Measurements from ENCODE around the gene PPP1CC.

The PPP1CC gene

GRCh38 chr12:110708917-110709316, 33.8 kb downstream of the PPP1CC start:
- Histone ChIP-seq H3K4me2 (no peak overlapping the region), H3K9ac (no peak overlapping the region), H3K27me3 (ENCODE audit: insufficient read depth, low read depth) (no peaks in the 10 kb centered on the region), H3K4me1 (ENCODE audit: low read depth, poor library complexity, severe bottlenecking) (no peaks in the 10 kb centered on the region), H3K27ac (no peak overlapping the region), H3K79me2 (ENCODE audit: insufficient read depth, low read depth) (no peaks in the 10 kb centered on the region), H3K36me3 (ENCODE audit: insufficient read depth) (no peaks in the 10 kb centered on the region), H2AFZ (ENCODE audit: low read depth) (no peak overlapping the region), H3K4me3 (IDR thresholded peaks at IDR 0.05; ENCODE audit: insufficient read depth, low read depth, low read length) (no peak overlapping the region), H4K20me1 (ENCODE audit: insufficient read depth) (no peaks in the 10 kb centered on the region)
- no peak for TF ChIP-seq CTCF (conservative IDR thresholded peaks at IDR 0.05; ENCODE audit: low read depth, low read length)

- no peaks in the 10 kb centered on the region for H3K79me2 ChIP-seq (ENCODE audit: insufficient read depth, low read depth)
- no peak for TF ChIP-seq CTCF (conservative IDR thresholded peaks at IDR 0.05; ENCODE audit: low read depth, low read length)
- no peak overlapping the region for H3K27ac ChIP-seq
- H3K27me3 ChIP-seq (ENCODE audit: insufficient read depth, low read depth), result no peaks in the 10 kb centered on the region
- H3K4me2 ChIP-seq, result no peak overlapping the region
- H3K4me1 ChIP-seq (ENCODE audit: low read depth, poor library complexity, severe bottlenecking), result no peaks in the 10 kb centered on the region
- no peak overlapping the region for H2AFZ ChIP-seq (ENCODE audit: low read depth)
- H3K9ac ChIP-seq, result no peak overlapping the region
- H4K20me1 ChIP-seq (ENCODE audit: insufficient read depth), result no peaks in the 10 kb centered on the region
- H3K4me3 ChIP-seq (IDR thresholded peaks at IDR 0.05; ENCODE audit: insufficient read depth, low read depth, low read length), result no peak overlapping the region
- H3K36me3 ChIP-seq (ENCODE audit: insufficient read depth), result no peaks in the 10 kb centered on the region
Measured at GRCh38 chr12:110705309-110705708, 37.4 kb downstream of the PPP1CC start.

GRCh38 chr12:110704750-110705149, 37.9 kb downstream of the PPP1CC start:
- Histone ChIP-seq H3K36me3 (ENCODE audit: insufficient read depth) (no peaks in the 10 kb centered on the region), H3K9ac (no peak overlapping the region), H4K20me1 (ENCODE audit: insufficient read depth) (no peaks in the 10 kb centered on the region), H3K27ac (no peak overlapping the region), H3K4me1 (ENCODE audit: low read depth, poor library complexity, severe bottlenecking) (no peaks in the 10 kb centered on the region), H2AFZ (ENCODE audit: low read depth) (no peak overlapping the region), H3K27me3 (ENCODE audit: insufficient read depth, low read depth) (no peaks in the 10 kb centered on the region), H3K79me2 (ENCODE audit: insufficient read depth, low read depth) (no peaks in the 10 kb centered on the region), H3K4me3 (IDR thresholded peaks at IDR 0.05; ENCODE audit: insufficient read depth, low read depth, low read length) (no peak overlapping the region), H3K4me2 (no peak overlapping the region)
- TF ChIP-seq CTCF (conservative IDR thresholded peaks at IDR 0.05; ENCODE audit: low read depth, low read length), result no peak

DNA sequence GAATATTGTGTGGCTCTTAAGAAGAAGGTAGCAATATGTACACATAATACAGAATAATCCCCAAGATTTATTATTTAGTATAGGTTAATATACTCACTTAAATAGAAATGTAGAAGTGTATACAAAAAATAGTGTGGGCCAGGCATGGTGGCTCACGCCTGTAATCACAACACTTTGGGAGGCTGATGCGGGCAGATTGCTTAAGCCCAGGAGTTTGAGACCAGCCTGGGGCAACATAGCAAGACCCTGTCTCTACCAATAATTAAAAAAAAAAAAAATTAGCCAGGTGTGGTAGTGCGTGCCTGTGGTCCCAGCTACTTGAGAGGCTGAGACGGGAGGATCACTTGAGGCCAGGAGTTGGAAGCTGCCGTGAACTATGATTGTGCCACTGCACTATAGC, 38.5 kb downstream of the PPP1CC start:
- H3K4me2 ChIP-seq, result no peak overlapping the region
- no peaks in the 10 kb centered on the region for H4K20me1 ChIP-seq (ENCODE audit: insufficient read depth)
- H3K4me1 ChIP-seq (ENCODE audit: low read depth, poor library complexity, severe bottlenecking), result no peaks in the 10 kb centered on the region
- no peak overlapping the region for H3K9ac ChIP-seq
- no peak overlapping the region for H2AFZ ChIP-seq (ENCODE audit: low read depth)
- H3K79me2 ChIP-seq (ENCODE audit: insufficient read depth, low read depth), result no peaks in the 10 kb centered on the region
- H3K27me3 ChIP-seq (ENCODE audit: insufficient read depth, low read depth), result no peaks in the 10 kb centered on the region
- no peak overlapping the region for H3K4me3 ChIP-seq (IDR thresholded peaks at IDR 0.05; ENCODE audit: insufficient read depth, low read depth, low read length)
- no peaks in the 10 kb centered on the region for H3K36me3 ChIP-seq (ENCODE audit: insufficient read depth)
- no peak for TF ChIP-seq CTCF (conservative IDR thresholded peaks at IDR 0.05; ENCODE audit: low read depth, low read length)
- no peak overlapping the region for H3K27ac ChIP-seq

DNA sequence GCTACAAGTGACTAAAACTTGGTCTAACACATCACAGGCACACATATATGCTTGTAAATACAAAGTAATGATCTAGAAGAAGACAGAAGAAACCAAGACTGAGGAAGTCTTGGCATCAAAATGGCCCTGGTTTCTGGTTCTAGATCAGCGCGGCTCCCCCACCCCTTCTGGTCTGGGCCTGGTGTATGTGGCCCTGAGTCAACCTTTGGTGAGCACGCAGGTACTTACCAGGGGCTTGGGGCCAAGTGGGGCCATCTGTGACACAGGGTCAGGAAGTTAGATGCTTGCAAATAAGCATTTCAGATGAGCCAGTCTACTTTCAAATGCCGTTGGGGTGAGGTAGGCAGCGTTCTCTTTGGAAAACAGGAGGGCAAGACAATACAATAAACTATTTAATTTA, 40.6 kb downstream of the PPP1CC start:
- H3K9ac ChIP-seq, result no peak overlapping the region
- H4K20me1 ChIP-seq (ENCODE audit: insufficient read depth), result no peaks in the 10 kb centered on the region
- H2AFZ ChIP-seq (ENCODE audit: low read depth), result no peak overlapping the region
- no peak overlapping the region for H3K27ac ChIP-seq
- H3K4me2 ChIP-seq, result no peak overlapping the region
- H3K27me3 ChIP-seq (ENCODE audit: insufficient read depth, low read depth), result no peaks in the 10 kb centered on the region
- H3K4me3 ChIP-seq (IDR thresholded peaks at IDR 0.05; ENCODE audit: insufficient read depth, low read depth, low read length), result no peak overlapping the region
- no peaks in the 10 kb centered on the region for H3K36me3 ChIP-seq (ENCODE audit: insufficient read depth)
- H3K4me1 ChIP-seq (ENCODE audit: low read depth, poor library complexity, severe bottlenecking), result peaks cover 4% of the 10 kb centered on the region
- H3K79me2 ChIP-seq (ENCODE audit: insufficient read depth, low read depth), result no peaks in the 10 kb centered on the region
- no peak for TF ChIP-seq CTCF (conservative IDR thresholded peaks at IDR 0.05; ENCODE audit: low read depth, low read length)
